Measurements from ENCODE around the gene SLIT3. TPM values are rescaled to one million over a fixed set of nuclear protein-coding genes. Genes with fewer than 3 reads are reported as not detected.

SLIT3 gene
- total RNA-seq, 1 donor from 2014 or later = 0.22 TPM

- H3K27ac Mint-ChIP-seq = no peak overlapping the region
- Histone ChIP-seq H3K4me3 (no peak overlapping the region), H3K27ac (no peak overlapping the region), H3K36me3 (no peaks in the 10 kb centered on the region), H3F3A (ENCODE audit: low read depth) (peaks cover under 1% of the 10 kb centered on the region), H3K9me3 (ENCODE audit: low read depth) (no peaks in the 10 kb centered on the region), H2AFZ (replicated peaks) (no peak overlapping the region), H3K27me3 (peaks cover 33% of the 10 kb centered on the region), H3K9ac (no peak overlapping the region), H4K20me1 (ENCODE audit: low read depth) (no peaks in the 10 kb centered on the region), H3K79me2 (ENCODE audit: low read depth) (no peaks in the 10 kb centered on the region), H3K4me1 (no peaks in the 10 kb centered on the region), H3K4me2 (no peak overlapping the region)
- H3K36me3 Mint-ChIP-seq = no peaks in the 10 kb centered on the region
- no peak for DNase-seq (ENCODE audit: low spot score)
- H3K27me3 Mint-ChIP-seq (ENCODE audit: insufficient read depth, low read depth) = peaks cover 6% of the 10 kb centered on the region
- peaks cover 27% of the 10 kb centered on the region for H3K4me1 Mint-ChIP-seq
- no peaks in the 10 kb centered on the region for H3K9me3 Mint-ChIP-seq
- H3K4me3 Mint-ChIP-seq = no peak overlapping the region
- no peak for TF ChIP-seq CTCF (IDR thresholded peaks at IDR 0.05)
- no peak for TF ChIP-seq EZH2phosphoT487 (IDR thresholded peaks at IDR 0.05)
- no peak for TF ChIP-seq EZH2 (IDR thresholded peaks at IDR 0.05)
These were observed 6.3 kb downstream of the SLIT3 start for GRCh38 chr5:169294621-169295020.

GRCh38 chr5:169291877-169292276, 9.1 kb downstream of the SLIT3 start:
- H3K9me3 Mint-ChIP-seq = no peaks in the 10 kb centered on the region
- H3K4me3 Mint-ChIP-seq = no peak overlapping the region
- no peak overlapping the region for H3K4me2 ChIP-seq
- H2AFZ ChIP-seq (replicated peaks) = no peak overlapping the region
- no peak overlapping the region for H3K27ac ChIP-seq
- no peak for DNase-seq (ENCODE audit: low spot score)
- peaks cover 12% of the 10 kb centered on the region for H3K27me3 ChIP-seq
- H3K36me3 Mint-ChIP-seq = no peaks in the 10 kb centered on the region
- no peaks in the 10 kb centered on the region for H4K20me1 ChIP-seq (ENCODE audit: low read depth)
- H3K4me1 Mint-ChIP-seq = peaks cover 13% of the 10 kb centered on the region
- H3F3A ChIP-seq (ENCODE audit: low read depth) = no peaks in the 10 kb centered on the region
- no peak for TF ChIP-seq EZH2 (IDR thresholded peaks at IDR 0.05)
- TF ChIP-seq CTCF (IDR thresholded peaks at IDR 0.05) = no peak
- no peak for TF ChIP-seq EZH2phosphoT487 (IDR thresholded peaks at IDR 0.05)
- H3K27me3 Mint-ChIP-seq (ENCODE audit: insufficient read depth, low read depth) = peaks cover 5% of the 10 kb centered on the region
- no peak overlapping the region for H3K4me3 ChIP-seq
- H3K27ac Mint-ChIP-seq = no peak overlapping the region
- H3K9ac ChIP-seq = no peak overlapping the region
- H3K36me3 ChIP-seq = no peaks in the 10 kb centered on the region
- no peaks in the 10 kb centered on the region for H3K79me2 ChIP-seq (ENCODE audit: low read depth)
- H3K4me1 ChIP-seq = no peaks in the 10 kb centered on the region
- no peaks in the 10 kb centered on the region for H3K9me3 ChIP-seq (ENCODE audit: low read depth)

- Mint-ChIP-seq H3K9me3 (peaks cover 1% of the 10 kb centered on the region), H3K27me3 (ENCODE audit: insufficient read depth, low read depth) (peaks cover 5% of the 10 kb centered on the region), H3K27ac (no peak overlapping the region), H3K36me3 (no peaks in the 10 kb centered on the region), H3K4me3 (no peak overlapping the region), H3K4me1 (peaks cover 9% of the 10 kb centered on the region)
- H3K27ac ChIP-seq = no peak overlapping the region
- DNase-seq (ENCODE audit: low spot score) = no peak
- TF ChIP-seq CTCF (IDR thresholded peaks at IDR 0.05) = no peak
- no peak for TF ChIP-seq EZH2 (IDR thresholded peaks at IDR 0.05)
- no peak for TF ChIP-seq EZH2phosphoT487 (IDR thresholded peaks at IDR 0.05)
- no peak overlapping the region for H3K9ac ChIP-seq
- no peaks in the 10 kb centered on the region for H4K20me1 ChIP-seq (ENCODE audit: low read depth)
- H3K79me2 ChIP-seq (ENCODE audit: low read depth) = no peaks in the 10 kb centered on the region
- H3K36me3 ChIP-seq = no peaks in the 10 kb centered on the region
- no peak overlapping the region for H2AFZ ChIP-seq (replicated peaks)
- H3F3A ChIP-seq (ENCODE audit: low read depth) = no peaks in the 10 kb centered on the region
- no peaks in the 10 kb centered on the region for H3K4me1 ChIP-seq
- no peak overlapping the region for H3K4me3 ChIP-seq
- H3K27me3 ChIP-seq = peaks cover 6% of the 10 kb centered on the region
- H3K4me2 ChIP-seq = no peak overlapping the region
- H3K9me3 ChIP-seq (ENCODE audit: low read depth) = no peaks in the 10 kb centered on the region
These were observed 10.0 kb downstream of the SLIT3 start for GRCh38 chr5:169290895-169291294.
